GM21360 (cell line): ENCODE measurements around the gene FMN1.
A peak's percentile ranks its signal among the peaks of the same experiment; 100 is the strongest.

Experiments
- ATAC-seq: cut with Tn5 transposase; IDR thresholded peaks from one replicate; pipeline ENCODE4 v1.9.1; 2021; ENCODE audit warnings: mild to moderate bottlenecking, moderate library complexity; ENCODE audit not compliant: unreplicated experiment

The FMN1 gene, protein sequence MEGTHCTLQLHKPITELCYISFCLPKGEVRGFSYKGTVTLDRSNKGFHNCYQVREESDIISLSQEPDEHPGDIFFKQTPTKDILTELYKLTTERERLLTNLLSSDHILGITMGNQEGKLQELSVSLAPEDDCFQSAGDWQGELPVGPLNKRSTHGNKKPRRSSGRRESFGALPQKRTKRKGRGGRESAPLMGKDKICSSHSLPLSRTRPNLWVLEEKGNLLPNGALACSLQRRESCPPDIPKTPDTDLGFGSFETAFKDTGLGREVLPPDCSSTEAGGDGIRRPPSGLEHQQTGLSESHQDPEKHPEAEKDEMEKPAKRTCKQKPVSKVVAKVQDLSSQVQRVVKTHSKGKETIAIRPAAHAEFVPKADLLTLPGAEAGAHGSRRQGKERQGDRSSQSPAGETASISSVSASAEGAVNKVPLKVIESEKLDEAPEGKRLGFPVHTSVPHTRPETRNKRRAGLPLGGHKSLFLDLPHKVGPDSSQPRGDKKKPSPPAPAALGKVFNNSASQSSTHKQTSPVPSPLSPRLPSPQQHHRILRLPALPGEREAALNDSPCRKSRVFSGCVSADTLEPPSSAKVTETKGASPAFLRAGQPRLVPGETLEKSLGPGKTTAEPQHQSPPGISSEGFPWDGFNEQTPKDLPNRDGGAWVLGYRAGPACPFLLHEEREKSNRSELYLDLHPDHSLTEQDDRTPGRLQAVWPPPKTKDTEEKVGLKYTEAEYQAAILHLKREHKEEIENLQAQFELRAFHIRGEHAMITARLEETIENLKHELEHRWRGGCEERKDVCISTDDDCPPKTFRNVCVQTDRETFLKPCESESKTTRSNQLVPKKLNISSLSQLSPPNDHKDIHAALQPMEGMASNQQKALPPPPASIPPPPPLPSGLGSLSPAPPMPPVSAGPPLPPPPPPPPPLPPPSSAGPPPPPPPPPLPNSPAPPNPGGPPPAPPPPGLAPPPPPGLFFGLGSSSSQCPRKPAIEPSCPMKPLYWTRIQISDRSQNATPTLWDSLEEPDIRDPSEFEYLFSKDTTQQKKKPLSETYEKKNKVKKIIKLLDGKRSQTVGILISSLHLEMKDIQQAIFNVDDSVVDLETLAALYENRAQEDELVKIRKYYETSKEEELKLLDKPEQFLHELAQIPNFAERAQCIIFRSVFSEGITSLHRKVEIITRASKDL (N-terminal part only)

GRCh38 chr15:33194704-33195670 is at the start of gene FMN1:
Gene FMN1 (minus strand): TSS chr15:33194714. CDS start chr15:33154914, 39,800 bp downstream.
- peak; percentile 89 for ATAC-seq

GRCh38 chr15:33243869-33244268 is 49.4 kb upstream of the FMN1 start:
- no peak for ATAC-seq

DNA sequence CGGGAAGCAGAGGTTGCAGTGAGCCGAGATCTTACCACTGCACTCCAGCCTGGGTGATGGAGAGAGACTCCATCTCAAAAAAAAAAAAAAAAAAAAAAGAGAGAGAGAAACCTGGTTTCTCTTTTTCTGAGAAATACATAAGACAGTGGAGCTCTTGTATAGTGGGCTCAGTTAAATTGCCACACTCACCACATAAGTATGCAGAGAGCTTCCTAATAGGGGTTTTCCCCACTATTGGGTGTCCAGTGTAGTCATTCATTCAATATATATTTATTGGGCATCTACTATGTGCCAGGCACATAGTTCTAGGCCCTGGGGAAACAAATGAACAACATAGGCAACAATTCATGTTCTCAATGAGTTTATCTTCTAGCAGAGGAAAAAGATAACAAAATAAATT is 48.9 kb upstream of the FMN1 start:
- ATAC-seq, result no peak

DNA sequence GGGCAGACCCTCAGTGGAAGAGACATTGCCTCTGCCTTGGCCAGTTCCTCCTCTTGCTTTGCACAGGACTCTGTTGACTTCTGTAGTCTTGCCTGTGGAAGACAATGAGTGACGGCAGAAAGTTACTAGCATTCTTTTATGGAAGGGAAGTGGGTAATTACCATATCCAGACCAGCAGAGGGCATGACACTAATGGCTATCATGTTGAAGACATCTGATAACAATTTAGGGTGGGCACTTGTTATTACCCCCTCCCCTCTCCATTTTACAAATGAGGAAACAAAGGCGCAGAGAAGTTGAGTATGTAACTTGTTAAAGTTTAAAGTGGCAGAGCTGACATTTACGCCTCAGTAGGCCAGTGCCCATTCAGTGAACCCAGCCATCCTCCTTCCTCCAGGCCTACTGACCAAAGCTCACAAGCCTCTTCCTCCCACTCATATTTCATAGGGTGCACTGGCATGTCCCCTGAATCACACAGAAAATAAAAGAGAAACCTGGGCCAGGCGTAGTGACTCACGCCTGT is 48.2 kb upstream of the FMN1 start:
- no peak for ATAC-seq

DNA sequence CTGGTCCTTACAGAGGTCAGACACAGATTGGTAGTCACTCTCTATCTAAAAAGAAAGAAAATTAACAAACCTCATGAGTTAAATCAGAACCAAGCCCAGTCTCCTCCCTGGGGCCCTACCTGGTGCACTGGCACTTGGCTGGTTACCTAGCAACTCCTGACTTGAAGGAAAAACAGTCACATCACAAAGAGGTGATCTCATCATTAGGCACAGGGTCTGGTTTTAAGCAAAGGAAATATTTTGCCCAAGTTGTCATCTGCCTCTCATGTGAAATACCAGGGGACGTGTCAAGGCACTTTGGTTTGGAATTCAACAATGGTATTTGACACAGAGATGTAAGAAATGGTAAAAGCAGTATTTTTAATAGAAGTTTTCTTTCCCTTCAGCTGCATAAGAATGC is 47.7 kb upstream of the FMN1 start:
- ATAC-seq, result no peak

GRCh38 chr15:33236841-33237509 is 42.5 kb upstream of the FMN1 start:
- no peak for ATAC-seq

DNA sequence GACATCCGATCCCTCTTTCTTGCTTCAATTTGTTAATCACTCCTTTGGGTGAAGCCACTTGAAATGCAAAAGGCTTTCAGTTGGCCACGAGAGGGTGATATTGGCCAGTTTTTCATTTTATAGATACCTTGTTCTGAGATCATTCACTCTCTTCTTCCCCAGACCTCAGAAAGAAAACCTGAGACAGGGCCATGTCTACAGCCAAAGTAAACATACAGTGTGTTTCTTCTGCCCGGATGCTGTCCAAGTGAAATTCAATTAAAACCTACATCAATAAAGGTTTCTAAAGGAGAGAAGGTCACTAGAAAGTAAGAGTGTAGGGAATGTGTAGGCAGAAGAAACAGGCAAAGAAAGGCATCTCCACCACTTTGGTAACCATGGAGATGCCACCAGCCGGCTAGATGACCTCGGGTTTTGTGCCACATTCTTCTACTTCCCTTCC is 39.5 kb upstream of the FMN1 start:
- no peak for ATAC-seq

- ATAC-seq, result peak; percentile 80
Observed at GRCh38 chr15:33226559-33227181, 32.2 kb upstream of the FMN1 start.

GRCh38 chr15:33218071-33218491 is 23.6 kb upstream of the FMN1 start:
- no peak for ATAC-seq

GRCh38 chr15:33215941-33216872 is 21.7 kb upstream of the FMN1 start:
- ATAC-seq, result no peak

DNA sequence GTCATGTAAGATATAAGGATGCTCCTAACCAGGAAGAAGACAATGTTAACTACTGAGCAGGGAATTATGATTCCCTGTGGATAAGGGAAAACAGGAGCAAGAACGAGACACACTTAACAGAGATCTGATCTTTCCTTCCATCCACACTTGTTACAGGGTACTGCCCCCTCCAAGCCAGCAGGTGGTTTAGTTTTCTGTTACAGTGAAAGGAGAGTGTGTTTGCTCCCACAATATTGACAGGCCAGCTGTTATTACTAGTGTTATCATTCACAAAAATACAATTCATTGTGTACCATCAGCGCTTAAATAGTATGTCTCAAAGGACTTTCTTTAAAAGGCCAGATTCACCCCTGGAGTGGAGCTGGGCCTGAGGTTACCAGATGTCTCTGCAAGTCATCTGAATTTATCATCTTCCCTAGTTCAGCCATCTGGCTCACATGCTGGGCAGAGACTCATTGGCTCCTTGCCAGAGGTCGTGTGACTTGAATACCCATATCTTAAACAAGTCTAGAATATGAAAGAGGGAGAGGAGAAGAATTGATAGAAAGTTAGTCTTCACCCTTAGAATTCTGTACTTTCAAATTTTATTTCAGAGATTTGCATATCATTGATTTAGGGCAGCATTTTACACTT is 16.8 kb upstream of the FMN1 start:
- ATAC-seq, result no peak

- no peak for ATAC-seq
Observed at GRCh38 chr15:33209575-33210481, 15.3 kb upstream of the FMN1 start.

DNA sequence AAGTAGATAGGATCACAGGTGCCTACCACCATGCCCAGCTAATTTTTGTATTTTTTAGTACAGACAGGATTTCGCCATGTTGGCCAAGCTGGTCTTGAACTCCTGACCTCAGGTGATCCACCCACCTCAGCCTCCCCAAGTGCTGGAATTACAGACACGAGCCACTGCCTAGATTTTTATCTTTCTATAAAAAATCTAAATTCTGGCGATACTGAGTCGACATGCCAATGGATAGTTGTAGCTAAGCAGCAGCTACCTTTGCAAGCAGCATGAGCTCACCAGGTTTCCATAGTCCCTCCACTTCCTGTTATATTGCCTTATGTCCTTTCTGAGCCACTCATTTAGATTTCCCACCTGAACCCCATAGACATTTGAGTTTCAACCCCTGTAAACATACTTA is 13.1 kb upstream of the FMN1 start:
- ATAC-seq, result no peak

DNA sequence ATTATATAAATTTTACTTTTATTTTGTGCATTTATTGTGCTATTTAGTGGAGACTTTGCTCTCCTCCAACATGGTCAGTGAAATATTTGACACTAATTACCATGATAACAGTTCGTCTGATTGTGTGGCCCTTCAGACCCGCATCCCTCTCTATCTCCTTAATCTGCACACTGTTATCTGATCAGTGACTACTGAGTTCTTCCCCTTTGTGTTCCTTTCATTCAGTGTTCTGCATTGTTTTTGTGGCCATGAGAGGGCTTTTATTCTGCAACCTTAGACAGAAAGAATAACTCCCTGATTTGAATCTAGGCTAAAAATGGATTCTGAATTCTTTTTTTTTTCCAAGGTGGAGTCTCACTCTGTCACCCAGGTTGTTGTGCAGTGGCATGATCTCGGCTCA is 11.9 kb upstream of the FMN1 start:
- ATAC-seq, result no peak

GRCh38 chr15:33204926-33205325 is 10.4 kb upstream of the FMN1 start:
- no peak for ATAC-seq

DNA sequence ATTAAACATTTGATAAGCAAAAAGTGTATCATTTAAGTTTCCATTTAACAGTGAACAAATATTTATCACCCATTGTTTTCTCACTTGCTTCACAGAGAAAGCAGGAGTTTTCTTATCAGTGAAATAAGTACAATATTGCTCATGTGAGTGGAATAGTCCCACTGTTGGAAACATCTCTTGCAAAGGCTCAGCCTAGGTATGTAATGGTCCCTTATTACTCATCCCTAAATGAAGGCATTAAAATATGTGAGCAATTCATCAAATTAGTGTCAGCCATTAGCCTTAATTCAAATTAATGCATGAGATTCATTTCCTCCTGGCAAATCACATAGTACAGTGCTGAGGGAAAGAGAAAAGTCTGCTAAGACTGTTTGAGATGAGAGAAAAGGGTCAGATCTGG is 9.6 kb upstream of the FMN1 start:
- no peak for ATAC-seq
